H1 (cell line): ENCODE results near the gene PACSIN2. TPM values are rescaled to one million over a fixed set of nuclear protein-coding genes. Genes with fewer than 3 reads are reported as not detected.

Experiments
- CTCF ChIA-PET: fragments of 300-600 bp; sonication (Branson Sonifier 250); formaldehyde crosslinking; loops from one replicate; lab custom pipeline; 2021; ENCODE audit not compliant: partially characterized antibody; lab: Charles Lee
- POLR2A ChIA-PET: fragments of 300-600 bp; sonication (Branson Sonifier 250); formaldehyde crosslinking; loops from one replicate; lab custom pipeline; 2021; ENCODE audit warnings: inconsistent platforms; ENCODE audit not compliant: partially characterized antibody; lab: Charles Lee
- DNase-seq, 2 experiments: peaks; one replicate each; pipeline versions ENCODE4 v3.0.0 to v3.0.0-alpha.2; 2010 to 2022; ENCODE audit warnings: low spot score in 2 of 2, low read depth in 1 of 2, mixed read lengths in 1 of 2
- FAIRE-seq: peaks from 2 replicates; lab custom pipeline; 2011; peaks lifted over from hg19 to GRCh38; lab: Jason Lieb, UNC
- H2AFZ ChIP-seq: 2 replicates; pipeline ENCODE4 v1.8.1; 2012; ENCODE audit warnings: low read length, inconsistent platforms
- H2AK5ac ChIP-seq: 2 replicates; pipeline ENCODE4 v1.6.1; 2013; ENCODE audit warnings: low read depth, low read length
- H2BK120ac ChIP-seq: replicated peaks from 2 replicates; pipeline ENCODE3; 2013; ENCODE audit warnings: low read depth, low read length, inconsistent platforms
- H2BK12ac ChIP-seq: 2 replicates; pipeline ENCODE4 v1.6.1; 2013; ENCODE audit warnings: low read depth, low read length
- H2BK15ac ChIP-seq: 2 replicates; pipeline ENCODE4 v1.6.1; 2013; ENCODE audit warnings: low read length
- H2BK20ac ChIP-seq: 2 replicates; pipeline ENCODE4 v1.6.1; 2013; ENCODE audit warnings: low read length
- H2BK5ac ChIP-seq: 2 replicates; pipeline ENCODE4 v1.6.1; 2013; ENCODE audit warnings: low read depth, low read length
- H3K14ac ChIP-seq: 2 replicates; pipeline ENCODE4 v1.6.1; 2013; ENCODE audit warnings: inconsistent platforms; ENCODE audit not compliant: insufficient read length
- H3K18ac ChIP-seq: 2 replicates; pipeline ENCODE4 v1.6.1; 2013; ENCODE audit warnings: low read length; ENCODE audit errors: extremely low read depth
- H3K23ac ChIP-seq: 2 replicates; pipeline ENCODE4 v1.6.1; 2013; ENCODE audit warnings: inconsistent platforms; ENCODE audit not compliant: insufficient read length
- H3K23me2 ChIP-seq: 2 replicates; pipeline ENCODE4 v1.6.1; 2013; ENCODE audit warnings: low read depth, low read length
- H3K27ac ChIP-seq: 2 replicates; pipeline ENCODE4 v1.6.1; 2011; ENCODE audit warnings: low read depth, low read length, inconsistent platforms
- H3K27me3 ChIP-seq, 4 experiments: replicated peaks in 1 of 4; 1 replicate in 1 of 4; 2 replicates in 3 of 4; pipeline versions ENCODE4 v1.6.1 to v1.8.1; 2011 to 2013; ENCODE audit warnings: low read length in 3 of 4, mild to moderate bottlenecking in 3 of 4, inconsistent platforms in 2 of 4, mixed read lengths in 2 of 4, moderate library complexity in 1 of 4; ENCODE audit not compliant: control insufficient read depth in 3 of 4, insufficient read depth in 3 of 4; ENCODE audit errors: extremely low read depth in 1 of 4
- H3K36me3 ChIP-seq, 4 experiments: 2 replicates each; pipeline versions ENCODE4 v1.6.1 to v1.8.1; 2011 to 2013; ENCODE audit warnings: mild to moderate bottlenecking in 4 of 4, low read length in 3 of 4, moderate library complexity in 2 of 4, control low read depth in 1 of 4, inconsistent platforms in 1 of 4; ENCODE audit not compliant: insufficient read depth in 4 of 4, control insufficient read depth in 2 of 4
- H3K4ac ChIP-seq: replicated peaks from 2 replicates; pipeline ENCODE3; 2013; ENCODE audit warnings: low read length, low read depth, mixed read lengths, inconsistent platforms; ENCODE audit not compliant: insufficient read length
- H3K4me1 ChIP-seq, 4 experiments: replicated peaks in 1 of 4; 1 replicate in 1 of 4; 2 replicates in 3 of 4; pipeline versions ENCODE4 v1.6.1 to v1.8.1; 2011 to 2013; ENCODE audit warnings: low read length in 3 of 4, inconsistent platforms in 2 of 4, mixed read lengths in 1 of 4; ENCODE audit not compliant: insufficient read depth in 4 of 4, control insufficient read depth in 3 of 4
- H3K4me2 ChIP-seq, 2 experiments: 2 replicates each; pipeline versions ENCODE4 v1.6.1 to v1.8.1; 2011 to 2013; ENCODE audit warnings: low read depth in 2 of 2, low read length in 2 of 2, control low read depth in 1 of 2, inconsistent platforms in 1 of 2, mild to moderate bottlenecking in 1 of 2; ENCODE audit not compliant: insufficient read depth in 1 of 2
- H3K4me3 ChIP-seq, 4 experiments: fragments of 200-600, 300-600 bp in 1 of 4; sonication (generic), shearing (Covaris generic), sonication (Bioruptor Twin) in 1 of 4; 2 replicates each; pipeline versions ENCODE4 v1.5.1 to v1.8.1; 2011 to 2016; ENCODE audit warnings: low read length in 4 of 4, low read depth in 3 of 4, control low read depth in 2 of 4, inconsistent platforms in 2 of 4, mild to moderate bottlenecking in 2 of 4, mixed read lengths in 1 of 4, moderate library complexity in 1 of 4; ENCODE audit not compliant: insufficient read depth in 2 of 4; ENCODE audit errors: extremely low read depth in 1 of 4
- H3K56ac ChIP-seq: replicated peaks from 2 replicates; pipeline ENCODE3; 2013; ENCODE audit warnings: low read depth, mild to moderate bottlenecking, mixed read lengths, low read length, inconsistent platforms; ENCODE audit not compliant: insufficient read length
- H3K79me1 ChIP-seq: 2 replicates; pipeline ENCODE4 v1.6.1; 2013; ENCODE audit warnings: low read depth, low read length, control low read depth
- H3K79me2 ChIP-seq, 2 experiments: 2 replicates each; pipeline versions ENCODE4 v1.6.1 to v1.8.1; 2012 to 2013; ENCODE audit warnings: low read length in 2 of 2, mild to moderate bottlenecking in 2 of 2, inconsistent platforms in 1 of 2; ENCODE audit not compliant: insufficient read depth in 2 of 2, control insufficient read depth in 1 of 2
- H3K9ac ChIP-seq, 4 experiments: replicated peaks in 1 of 4; 1 replicate in 1 of 4; 2 replicates in 3 of 4; pipeline versions ENCODE4 v1.6.1 to v1.8.1; 2011 to 2013; ENCODE audit warnings: low read depth in 3 of 4, low read length in 3 of 4, control low read depth in 2 of 4, mild to moderate bottlenecking in 2 of 4, moderate library complexity in 2 of 4, inconsistent platforms in 1 of 4; ENCODE audit errors: extremely low read depth in 1 of 4
- H3K9me3 ChIP-seq, 2 experiments: 2 replicates each; pipeline versions ENCODE4 v1.6.1 to v1.8.1; 2012 to 2013; ENCODE audit warnings: mild to moderate bottlenecking in 2 of 2, moderate library complexity in 2 of 2, control low read depth in 1 of 2, inconsistent platforms in 1 of 2, low read depth in 1 of 2, low read length in 1 of 2, mixed read lengths in 1 of 2; ENCODE audit not compliant: insufficient read depth in 2 of 2
- H4K20me1 ChIP-seq, 2 experiments: replicated peaks in 1 of 2; 2 replicates each; pipeline versions ENCODE3 to v1.8.1; 2011 to 2013; ENCODE audit warnings: inconsistent platforms in 2 of 2, low read length in 2 of 2, mild to moderate bottlenecking in 1 of 2; ENCODE audit not compliant: insufficient read depth in 2 of 2, control insufficient read depth in 1 of 2
- H4K5ac ChIP-seq: 2 replicates; pipeline ENCODE4 v1.6.1; 2013; ENCODE audit warnings: low read length, low read depth, mixed read lengths, inconsistent platforms; ENCODE audit not compliant: insufficient read length
- H4K8ac ChIP-seq: 2 replicates; pipeline ENCODE4 v1.8.0; 2013; ENCODE audit warnings: mild to moderate bottlenecking, moderate library complexity, low read length, inconsistent platforms; ENCODE audit not compliant: insufficient read depth; ENCODE audit errors: extremely low read depth
- H4K91ac ChIP-seq: replicated peaks from 2 replicates; pipeline ENCODE3; 2013; ENCODE audit warnings: low read length, mixed read lengths, inconsistent platforms; ENCODE audit not compliant: insufficient read length
- BACH1 ChIP-seq: IDR thresholded peaks from 2 replicates; pipeline ENCODE4 v1.6.1; 2012; ENCODE audit warnings: low read length, improper control_type of control experiment
- CBX5 ChIP-seq: fragments of 300-800, 300-1000 bp; sonication (generic); IDR thresholded peaks from 2 replicates; pipeline ENCODE4 v1.7.1; 2016; ENCODE audit warnings: antibody characterized with exemption, low read length, low read depth
- CBX8 ChIP-seq: fragments of 300-800, 300-1000 bp; sonication (generic); IDR thresholded peaks from 2 replicates; pipeline ENCODE4 v1.7.1; 2016; ENCODE audit warnings: low read depth, low read length, borderline replicate concordance
- CEBPB ChIP-seq: IDR thresholded peaks from 2 replicates; pipeline ENCODE4 v1.6.1; 2012; ENCODE audit warnings: low read depth, low read length
- GTF2F1 ChIP-seq: IDR thresholded peaks from 2 replicates; pipeline ENCODE4 v1.6.1; 2012; ENCODE audit warnings: low read depth, low read length, improper control_type of control experiment, borderline replicate concordance
- POU5F1 ChIP-seq: IDR thresholded peaks from 2 replicates; pipeline ENCODE4 v1.6.1; 2011; ENCODE audit warnings: low read depth, mild to moderate bottlenecking, low read length, moderate library complexity
- RAD21 ChIP-seq, 2 experiments: IDR thresholded peaks in 1 of 2; conservative IDR thresholded peaks in 1 of 2; 2 replicates each; pipeline ENCODE4 v1.6.1; 2011; ENCODE audit warnings: low read depth in 2 of 2, low read length in 2 of 2, improper control_type of control experiment in 1 of 2, inconsistent platforms in 1 of 2, mild to moderate bottlenecking in 1 of 2, moderate library complexity in 1 of 2
- RBBP5 ChIP-seq: IDR thresholded peaks from 2 replicates; pipeline ENCODE4 v1.7.1; 2012; ENCODE audit warnings: low read depth, mild to moderate bottlenecking, inconsistent platforms, low read length, moderate library complexity, borderline replicate concordance
- TAF7 ChIP-seq: optimal IDR thresholded peaks from 2 replicates; pipeline ENCODE3; 2011; ENCODE audit warnings: low read depth, mild to moderate bottlenecking, inconsistent platforms, low read length, moderate library complexity, borderline replicate concordance
- USF2 ChIP-seq: IDR thresholded peaks from 2 replicates; pipeline ENCODE4 v1.6.1; 2011; ENCODE audit warnings: low read length, improper control_type of control experiment
- WGBS, 2 experiments: shearing (Covaris generic) in 1 of 2; methylation state at CpG; one replicate each; pipeline versions ENCODE4 v1.1.6 to v1.1.7; 2013 to 2015; ENCODE audit warnings: low lambda C conversion rate in 2 of 2, mixed read lengths in 2 of 2, inconsistent platforms in 1 of 2, low coverage in 1 of 2, missing lambda C conversion rate in 1 of 2; ENCODE audit not compliant: insufficient replicate concordance in 2 of 2, insufficient coverage in 1 of 2, insufficient read length in 1 of 2; ENCODE audit errors: extremely low coverage in 1 of 2, missing lambda C conversion rate in 1 of 2; 5-methylcytosine and 5-hydroxymethylcytosine counted together
- polyA plus RNA-seq, 7 experiments: library from polyadenylated mRNA; depleted of rRNA in 3 of 7; stranded (reverse) in 5 of 7; unstranded in 2 of 7; fragments of >200 nt in 5 of 7; fragments of 200-250 nt in 2 of 7; gene quantifications; 1 replicate in 5 of 7; 2 replicates in 1 of 7; 4 replicates in 1 of 7; pipeline versions ENCODE4 v1.2.1 to v1.2.3, GENCODE V29; 2011 to 2013; ENCODE audit warnings: missing spikeins in 2 of 7, mixed read lengths in 2 of 7
- total RNA-seq: library from RNA; stranded (reverse); fragmentation: NEBNext Ultra II Directional; extraction: Animal tissue kit (Norgen Biotek cat#: 25700); gene quantifications from 2 replicates; pipeline ENCODE4 v1.2.1, GENCODE V29; 2021
- TF ChIP-seq, protein P1 (sequence below): IDR thresholded peaks from 2 replicates; pipeline ENCODE4 v1.6.1; 2011; ENCODE audit warnings: low read depth, mild to moderate bottlenecking, low read length; ENCODE audit not compliant: insufficient read depth

PACSIN2 gene
- total and polyA plus RNA-seq, 2 of the 8 experiments (the other 6 are each of a cell fraction or from before 2014, with no cell fraction given) = 44.8 to 64.2 TPM

DNA sequence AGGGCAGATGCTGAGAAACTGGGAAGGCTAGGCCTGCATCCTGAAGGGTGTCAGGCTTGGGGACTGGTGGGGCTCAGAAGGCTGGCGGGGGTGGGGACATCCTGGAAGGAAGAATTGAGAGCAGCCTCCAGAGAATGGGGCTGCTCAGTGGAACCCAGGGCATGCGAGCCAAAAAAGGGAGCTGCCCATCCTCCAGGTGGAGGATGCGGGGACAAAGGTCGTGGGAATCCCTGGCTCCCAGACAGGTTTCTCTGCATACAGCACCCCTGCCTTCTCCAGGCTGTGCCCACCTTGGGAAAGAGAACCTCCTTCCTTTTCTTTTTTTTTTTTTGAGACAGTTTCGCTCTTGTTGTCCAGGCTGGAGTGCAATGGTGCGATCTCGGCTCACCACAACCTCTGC lies 117.0 kb downstream of the PACSIN2 start:
- H2AFZ ChIP-seq = no peak overlapping the region
- no peak overlapping the region for H2BK120ac ChIP-seq
- no peak overlapping the region for H3K4ac ChIP-seq
- no peaks in the 10 kb centered on the region; a peak in 2 of 8 replicates for H3K36me3 ChIP-seq
- FAIRE-seq (no peak), DNase-seq (no peak)
- no peak overlapping the region for H3K4me3 ChIP-seq
- H2BK12ac ChIP-seq = no peak overlapping the region
- ChIA-PET POLR2A (interaction anchor here (0.6 to 2.0 kb wide), 4 partner anchors 11 to 119 kb away, joined by 3 to 6 read pairs (median 4); no protein-coding TSS in a partner anchor), CTCF (interaction anchor here (2.3 to 3.8 kb wide), 4 partner anchors 13 to 162 kb away, joined by 9 to 16 read pairs (median 10); no protein-coding TSS in a partner anchor)
- H2BK15ac ChIP-seq = no peak overlapping the region
- H3K79me2 ChIP-seq = peaks cover 0 to 33% of the 10 kb centered on the region in 2 experiments; a peak in 1 of 4 replicates
- no peaks in the 10 kb centered on the region for H3K23me2 ChIP-seq
- no peaks in the 10 kb centered on the region; a peak in 1 of 7 replicates for H3K4me1 ChIP-seq
- H3K79me1 ChIP-seq = peaks cover 15% of the 10 kb centered on the region
- H4K91ac ChIP-seq = no peak overlapping the region
- H3K9ac ChIP-seq = no peak overlapping the region
- no peaks in the 10 kb centered on the region for H3K9me3 ChIP-seq
- H3K27me3 ChIP-seq = no peaks in the 10 kb centered on the region
- H3K27ac ChIP-seq = no peak overlapping the region
- H3K56ac ChIP-seq = no peak overlapping the region
- no peak overlapping the region for H4K8ac ChIP-seq
- H3K4me2 ChIP-seq = no peak overlapping the region
- no peak overlapping the region for H2AK5ac ChIP-seq
- H4K20me1 ChIP-seq = peaks cover 9 to 17% of the 10 kb centered on the region in 2 experiments
- WGBS, 2 experiments = 88% methylated on average over 4 of the region's 7 CpGs; no CpG with 5 or more reads in 1 of the 2 experiments
- H3K14ac ChIP-seq = no peak overlapping the region
- no peak overlapping the region for H3K23ac ChIP-seq
- H4K5ac ChIP-seq = no peak overlapping the region
- H2BK5ac ChIP-seq = no peak overlapping the region; the same call in 1 of the 2 replicates
- no peak overlapping the region for H2BK20ac ChIP-seq
- H3K18ac ChIP-seq = no peak overlapping the region
- TF ChIP-seq, protein P1, sequence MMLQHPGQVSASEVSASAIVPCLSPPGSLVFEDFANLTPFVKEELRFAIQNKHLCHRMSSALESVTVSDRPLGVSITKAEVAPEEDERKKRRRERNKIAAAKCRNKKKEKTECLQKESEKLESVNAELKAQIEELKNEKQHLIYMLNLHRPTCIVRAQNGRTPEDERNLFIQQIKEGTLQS = no peak
- TF ChIP-seq USF2 (no peak), RBBP5 (no peak), CBX8 (no peak), BACH1 (no peak), TAF7 (no peak), CEBPB (no peak), POU5F1 (no peak), GTF2F1 (no peak), CBX5 (no peak), RAD21 (IDR thresholded peaks at IDR 0.05 in 1 of 2, conservative IDR thresholded peaks at IDR 0.05 in 1 of 2; ENCODE audit: low read depth in 2 of 2, low read length in 2 of 2) (no peak)
